KMS-11 (cell line): ENCODE results near the gene PHACTR1.

Experiments used
- H2AFZ ChIP-seq: fragments of 200-600 bp; sonication (generic); 2 replicates; pipeline ENCODE4 v1.6.1; 2016; ENCODE audit warnings: antibody characterized with exemption, mixed run types, low read depth
- H3K27ac ChIP-seq: fragments of 200-600 bp; sonication (generic); 2 replicates; pipeline ENCODE4 v1.6.1; 2016; ENCODE audit warnings: mild to moderate bottlenecking, mixed run types
- H3K27me3 ChIP-seq: fragments of 200-600 bp; sonication (generic); 2 replicates; pipeline ENCODE4 v1.6.1; 2017; ENCODE audit warnings: mild to moderate bottlenecking, low read depth, mixed run types, moderate library complexity; ENCODE audit not compliant: insufficient read depth
- H3K36me3 ChIP-seq: fragments of 200-600 bp; sonication (generic); 2 replicates; pipeline ENCODE4 v1.6.1; 2017; ENCODE audit warnings: mild to moderate bottlenecking, mixed run types; ENCODE audit not compliant: insufficient read depth
- H3K4me1 ChIP-seq: fragments of 200-600 bp; sonication (generic); 2 replicates; pipeline ENCODE4 v1.6.1; 2016; ENCODE audit warnings: mild to moderate bottlenecking, low read depth, mixed run types; ENCODE audit not compliant: poor library complexity, severe bottlenecking
- H3K4me2 ChIP-seq: fragments of 200-600 bp; sonication (generic); 2 replicates; pipeline ENCODE4 v1.7.0; 2016; ENCODE audit warnings: mild to moderate bottlenecking, mixed run types
- H3K4me3 ChIP-seq: fragments of 200-600 bp; sonication (generic); IDR thresholded peaks from 2 replicates; pipeline ENCODE4 v1.6.1; 2017; ENCODE audit warnings: low read depth, low read length, mixed read lengths; ENCODE audit not compliant: insufficient read depth
- H3K79me2 ChIP-seq: fragments of 200-600 bp; sonication (generic); 2 replicates; pipeline ENCODE4 v1.6.1; 2016; ENCODE audit warnings: low read depth, mixed run types; ENCODE audit not compliant: insufficient read depth
- H3K9ac ChIP-seq: fragments of 200-600 bp; sonication (generic); 2 replicates; pipeline ENCODE4 v1.6.1; 2016; ENCODE audit warnings: mild to moderate bottlenecking, mixed run types
- H4K20me1 ChIP-seq: fragments of 200-600 bp; sonication (generic); 2 replicates; pipeline ENCODE4 v1.6.1; 2016; ENCODE audit warnings: mild to moderate bottlenecking, mixed run types; ENCODE audit not compliant: insufficient read depth
- TF ChIP-seq, protein P1 (sequence below): fragments of 200-600 bp; sonication (generic); conservative IDR thresholded peaks from 2 replicates; pipeline ENCODE4 v1.6.1; 2017; ENCODE audit warnings: low read depth, mild to moderate bottlenecking, antibody characterized with exemption, low read length, moderate library complexity, mixed read lengths

Gene PHACTR1

DNA sequence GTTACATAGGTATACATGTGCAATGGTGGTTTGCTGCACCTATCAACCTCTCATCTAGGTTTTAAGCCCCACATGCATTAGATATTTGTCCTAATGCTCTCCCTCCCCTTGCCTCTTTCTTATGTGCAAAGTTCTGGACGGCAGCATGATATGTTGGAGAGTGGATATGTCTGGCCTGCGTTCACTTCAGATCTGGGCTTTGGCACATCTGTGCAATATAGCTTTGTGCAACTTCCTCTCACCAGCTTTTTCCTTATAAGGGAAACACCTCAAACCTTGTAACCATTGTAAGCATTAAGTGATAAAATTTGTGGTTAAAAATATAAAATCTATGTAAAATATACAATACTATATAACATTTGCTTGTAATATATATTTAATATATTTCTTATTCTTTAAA, 288.0 kb downstream of the PHACTR1 start:
- no peaks in the 10 kb centered on the region for H3K4me1 ChIP-seq
- TF ChIP-seq, protein P1, sequence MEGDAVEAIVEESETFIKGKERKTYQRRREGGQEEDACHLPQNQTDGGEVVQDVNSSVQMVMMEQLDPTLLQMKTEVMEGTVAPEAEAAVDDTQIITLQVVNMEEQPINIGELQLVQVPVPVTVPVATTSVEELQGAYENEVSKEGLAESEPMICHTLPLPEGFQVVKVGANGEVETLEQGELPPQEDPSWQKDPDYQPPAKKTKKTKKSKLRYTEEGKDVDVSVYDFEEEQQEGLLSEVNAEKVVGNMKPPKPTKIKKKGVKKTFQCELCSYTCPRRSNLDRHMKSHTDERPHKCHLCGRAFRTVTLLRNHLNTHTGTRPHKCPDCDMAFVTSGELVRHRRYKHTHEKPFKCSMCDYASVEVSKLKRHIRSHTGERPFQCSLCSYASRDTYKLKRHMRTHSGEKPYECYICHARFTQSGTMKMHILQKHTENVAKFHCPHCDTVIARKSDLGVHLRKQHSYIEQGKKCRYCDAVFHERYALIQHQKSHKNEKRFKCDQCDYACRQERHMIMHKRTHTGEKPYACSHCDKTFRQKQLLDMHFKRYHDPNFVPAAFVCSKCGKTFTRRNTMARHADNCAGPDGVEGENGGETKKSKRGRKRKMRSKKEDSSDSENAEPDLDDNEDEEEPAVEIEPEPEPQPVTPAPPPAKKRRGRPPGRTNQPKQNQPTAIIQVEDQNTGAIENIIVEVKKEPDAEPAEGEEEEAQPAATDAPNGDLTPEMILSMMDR: no peak
- H3K4me2 ChIP-seq: no peak overlapping the region
- no peak overlapping the region for H3K27ac ChIP-seq
- H4K20me1 ChIP-seq: no peaks in the 10 kb centered on the region
- no peak overlapping the region for H3K4me3 ChIP-seq
- H3K27me3 ChIP-seq: no peaks in the 10 kb centered on the region
- H3K79me2 ChIP-seq: no peaks in the 10 kb centered on the region
- no peak overlapping the region for H3K9ac ChIP-seq
- no peak overlapping the region for H2AFZ ChIP-seq
- no peaks in the 10 kb centered on the region for H3K36me3 ChIP-seq

GRCh38 chr6:13005994-13006393, 289.4 kb downstream of the PHACTR1 start:
- Histone ChIP-seq H3K4me2 (no peak overlapping the region), H3K27ac (no peak overlapping the region), H2AFZ (no peak overlapping the region)

DNA sequence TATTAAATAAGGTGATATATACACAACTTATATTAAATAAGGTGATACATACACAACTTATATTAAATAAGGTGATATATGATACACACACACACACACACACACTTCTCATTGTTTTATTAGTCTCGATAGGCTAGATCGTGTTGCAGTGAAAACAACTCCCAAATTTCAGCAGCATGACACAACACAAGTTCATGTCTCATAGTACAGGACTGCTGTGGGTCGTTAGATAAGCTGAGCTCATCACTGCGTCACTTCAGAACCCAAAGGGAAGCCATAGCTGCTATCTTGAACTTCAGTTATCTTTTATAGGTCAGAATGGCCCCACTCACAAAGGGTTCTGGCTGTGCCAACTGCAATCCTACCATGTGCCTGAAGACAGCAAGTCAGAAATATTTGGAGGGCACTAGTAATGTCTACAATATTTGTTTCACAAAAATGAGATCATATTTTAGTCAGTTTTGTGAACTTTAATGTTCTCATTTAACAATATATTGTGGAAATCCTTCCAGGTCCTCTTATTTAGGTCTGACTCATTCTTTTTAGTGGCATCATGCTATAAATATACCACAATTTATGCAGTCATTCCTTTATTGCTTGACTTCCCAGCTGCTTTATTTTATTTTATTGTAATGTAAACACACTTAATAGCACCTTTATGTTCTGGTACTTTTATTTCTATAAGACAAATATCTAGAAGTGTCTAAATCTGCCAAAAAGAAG, 290.2 kb downstream of the PHACTR1 start:
- no peak overlapping the region for H3K27ac ChIP-seq
- TF ChIP-seq, protein P1: no peak
- H3K4me1 ChIP-seq: no peaks in the 10 kb centered on the region
- H3K4me3 ChIP-seq: no peak overlapping the region
- H3K9ac ChIP-seq: no peak overlapping the region
- no peaks in the 10 kb centered on the region for H3K27me3 ChIP-seq
- H4K20me1 ChIP-seq: no peaks in the 10 kb centered on the region
- H3K36me3 ChIP-seq: no peaks in the 10 kb centered on the region
- no peak overlapping the region for H2AFZ ChIP-seq
- H3K79me2 ChIP-seq: no peaks in the 10 kb centered on the region
- H3K4me2 ChIP-seq: no peak overlapping the region

More at GRCh38 chr6:13005994-13006393, 289.4 kb downstream of the PHACTR1 start:
- H4K20me1 ChIP-seq: no peaks in the 10 kb centered on the region
- H3K36me3 ChIP-seq: no peaks in the 10 kb centered on the region
- TF ChIP-seq, protein P1: no peak
- no peaks in the 10 kb centered on the region for H3K79me2 ChIP-seq
- H3K4me3 ChIP-seq: no peak overlapping the region
- H3K27me3 ChIP-seq: no peaks in the 10 kb centered on the region
- H3K4me1 ChIP-seq: no peaks in the 10 kb centered on the region
- H3K9ac ChIP-seq: no peak overlapping the region

DNA sequence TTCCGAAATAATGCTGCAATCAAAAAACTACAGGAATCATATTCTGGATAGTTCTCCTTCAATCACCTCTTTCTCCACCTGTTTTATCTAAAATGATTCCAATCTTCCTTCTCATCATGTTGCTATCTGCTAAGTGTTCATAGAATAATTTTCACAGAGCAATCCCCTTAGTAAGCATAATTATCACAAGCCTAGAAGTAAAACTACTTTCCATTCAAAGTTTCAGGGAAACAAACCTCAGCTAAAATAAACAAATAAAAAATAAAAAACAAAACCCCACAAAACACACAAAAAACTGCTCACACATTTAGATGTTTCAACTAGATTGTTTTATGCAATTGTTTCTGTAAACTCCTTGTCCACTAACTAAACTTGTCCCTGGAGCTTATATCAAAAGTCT, 291.2 kb downstream of the PHACTR1 start:
- Histone ChIP-seq H3K9ac (no peak overlapping the region), H3K36me3 (no peaks in the 10 kb centered on the region), H3K27ac (no peak overlapping the region), H3K4me3 (no peak overlapping the region), H3K79me2 (no peaks in the 10 kb centered on the region), H3K4me2 (no peak overlapping the region), H3K4me1 (no peaks in the 10 kb centered on the region), H4K20me1 (no peaks in the 10 kb centered on the region), H2AFZ (no peak overlapping the region), H3K27me3 (no peaks in the 10 kb centered on the region)
- TF ChIP-seq, protein P1: no peak
